Activated CD8-positive, alpha-beta memory T cell treated with anti-CD3 and anti-CD28 coated beads, Interleukin-2, amount 50 U/mL, for 24 hours (primary cell): ENCODE data around the gene PRKAR2B.

ENCODE experiments used
- DNase-seq: peaks from one replicate; pipeline ENCODE4 v3.0.0-alpha.2; 2020; ENCODE audit errors: extremely low read depth

PRKAR2B gene

GRCh38 chr7:107185716-107186115, 141.2 kb downstream of the PRKAR2B start:
- no peak for DNase-seq

- no peak for DNase-seq
Measured at GRCh38 chr7:107186240-107186639, 141.7 kb downstream of the PRKAR2B start.

GRCh38 chr7:107187774-107188173, 143.3 kb downstream of the PRKAR2B start:
- no peak for DNase-seq

GRCh38 chr7:107190090-107190489, 145.6 kb downstream of the PRKAR2B start:
- DNase-seq: no peak

GRCh38 chr7:107194052-107194451, 149.5 kb downstream of the PRKAR2B start:
- no peak for DNase-seq

GRCh38 chr7:107196834-107197610, 152.5 kb downstream of the PRKAR2B start:
- no peak for DNase-seq

GRCh38 chr7:107201795-107202450, 157.4 kb downstream of the PRKAR2B start:
- no peak for DNase-seq

- DNase-seq: no peak
Measured at GRCh38 chr7:107203607-107204006, 159.1 kb downstream of the PRKAR2B start.

GRCh38 chr7:107206136-107206535, 161.6 kb downstream of the PRKAR2B start:
- no peak for DNase-seq

- no peak for DNase-seq
Measured at GRCh38 chr7:107206706-107207105, 162.2 kb downstream of the PRKAR2B start.

GRCh38 chr7:107207459-107207858, 163.0 kb downstream of the PRKAR2B start:
- no peak for DNase-seq

- DNase-seq: no peak
Measured at GRCh38 chr7:107208024-107208521, 163.6 kb downstream of the PRKAR2B start.

- no peak for DNase-seq
Measured at GRCh38 chr7:107208563-107208962, 164.1 kb downstream of the PRKAR2B start.

- DNase-seq: no peak
Measured at GRCh38 chr7:107209565-107209964, 165.1 kb downstream of the PRKAR2B start.

GRCh38 chr7:107210400-107210799, 165.9 kb downstream of the PRKAR2B start:
- no peak for DNase-seq
